GM13977 (cell line): ENCODE data around the gene ATP6V1E1.
"Not testable (repeated sequence)": the region's sequence is repeated elsewhere in the genome, so short reads cannot be mapped to it uniquely, and the experiment has no call there.

Source experiments
- DNase-seq: peaks from one replicate; pipeline ENCODE4 v3.0.0; 2012; ENCODE audit warnings: low spot score
- CTCF ChIP-seq: IDR thresholded peaks from 2 replicates; pipeline ENCODE4 v1.5.1; 2012; ENCODE audit warnings: mild to moderate bottlenecking, control low read depth; ENCODE audit not compliant: insufficient read depth; ENCODE audit errors: extremely low read depth, missing control alignments
- in situ Hi-C: fragments of 300-500 bp; cut with MboI; formaldehyde crosslinking; loops from one replicate; pipeline ENCODE4 v1.12.0; 2022; ENCODE audit warnings: low sequenced_read_pairs, low pct_unique_long_range_greater_than_20kb, mixed read lengths, inconsistent platforms; ENCODE audit not compliant: unreplicated experiment

ATP6V1E1 gene

GRCh38 chr22:17664414-17665055 is 36.0 kb upstream of the ATP6V1E1 start:
- in situ Hi-C loops, result no loop called here
- DNase-seq, result no peak

GRCh38 chr22:17656870-17657395 is 28.4 kb upstream of the ATP6V1E1 start:
- no peak for TF ChIP-seq CTCF
- DNase-seq, result no peak
- in situ Hi-C loops, result no loop called here

More at GRCh38 chr22:17664414-17665055, 36.0 kb upstream of the ATP6V1E1 start:
- TF ChIP-seq CTCF, result no peak

GRCh38 chr22:17655289-17655688 is 26.7 kb upstream of the ATP6V1E1 start:
- in situ Hi-C loops, result no loop called here
- TF ChIP-seq CTCF, result no peak
- no peak for DNase-seq

GRCh38 chr22:17648569-17648968 is 20.0 kb upstream of the ATP6V1E1 start:
- TF ChIP-seq CTCF, result no peak
- no peak for DNase-seq
- in situ Hi-C loops, result no loop called here

- DNase-seq, result no peak
- in situ Hi-C loops, result no loop called here
- no peak for TF ChIP-seq CTCF
Measured at GRCh38 chr22:17647991-17648390, 19.4 kb upstream of the ATP6V1E1 start.

- no peak for TF ChIP-seq CTCF
- in situ Hi-C loops, result no loop called here
- no peak for DNase-seq
Measured at GRCh38 chr22:17647452-17647851, 18.9 kb upstream of the ATP6V1E1 start.

GRCh38 chr22:17642357-17642756 is 13.8 kb upstream of the ATP6V1E1 start:
- in situ Hi-C loops, DNase-seq: not testable (repeated sequence)
